Endothelial cell (in vitro differentiated cells): ENCODE measurements around the gene FMN2. TPM values are rescaled to one million over a fixed set of nuclear protein-coding genes. Genes with fewer than 3 reads are reported as not detected.

Experiments
- DNase-seq: peaks from one replicate; pipeline ENCODE4 v3.0.0; 2021; ENCODE audit warnings: low spot score
- H3K27ac Mint-ChIP-seq: one replicate; pipeline ENCODE4 v1.8.0; 2021; ENCODE audit warnings: mixed read lengths, inconsistent platforms; ENCODE audit not compliant: unreplicated experiment
- H3K27me3 Mint-ChIP-seq: one replicate; pipeline ENCODE4 v1.8.0; 2021; ENCODE audit warnings: mild to moderate bottlenecking, moderate library complexity, mixed read lengths, inconsistent platforms; ENCODE audit not compliant: unreplicated experiment
- H3K36me3 Mint-ChIP-seq: one replicate; pipeline ENCODE4 v1.8.0; 2021; ENCODE audit warnings: mild to moderate bottlenecking, low read depth, mixed read lengths, inconsistent platforms; ENCODE audit not compliant: unreplicated experiment
- H3K4me1 Mint-ChIP-seq: one replicate; pipeline ENCODE4 v1.8.0; 2021; ENCODE audit warnings: mild to moderate bottlenecking, mixed read lengths, inconsistent platforms; ENCODE audit not compliant: unreplicated experiment
- H3K4me3 Mint-ChIP-seq: one replicate; pipeline ENCODE4 v1.8.0; 2021; ENCODE audit warnings: mild to moderate bottlenecking, mixed read lengths, inconsistent platforms; ENCODE audit not compliant: unreplicated experiment
- H3K9me3 Mint-ChIP-seq: one replicate; pipeline ENCODE4 v1.8.0; 2021; ENCODE audit warnings: mixed read lengths, inconsistent platforms; ENCODE audit not compliant: unreplicated experiment
- total RNA-seq: library from RNA; stranded (reverse); fragmentation: NEBNext Ultra II Directional; extraction: Animal tissue kit (Norgen Biotek cat#: 25700); gene quantifications from one replicate; pipeline ENCODE4 v1.2.1, GENCODE V29; 2021; ENCODE audit not compliant: unreplicated experiment
- TF ChIP-seq, protein P1 (sequence below): fragments of 200-600 bp; sonication (generic); IDR thresholded peaks from one replicate; pipeline ENCODE4 v1.5.0; 2021; ENCODE audit warnings: antibody characterized with exemption; ENCODE audit not compliant: unreplicated experiment

FMN2 gene
- total RNA-seq, 1 donor from 2014 or later, result 2.6 TPM

DNA sequence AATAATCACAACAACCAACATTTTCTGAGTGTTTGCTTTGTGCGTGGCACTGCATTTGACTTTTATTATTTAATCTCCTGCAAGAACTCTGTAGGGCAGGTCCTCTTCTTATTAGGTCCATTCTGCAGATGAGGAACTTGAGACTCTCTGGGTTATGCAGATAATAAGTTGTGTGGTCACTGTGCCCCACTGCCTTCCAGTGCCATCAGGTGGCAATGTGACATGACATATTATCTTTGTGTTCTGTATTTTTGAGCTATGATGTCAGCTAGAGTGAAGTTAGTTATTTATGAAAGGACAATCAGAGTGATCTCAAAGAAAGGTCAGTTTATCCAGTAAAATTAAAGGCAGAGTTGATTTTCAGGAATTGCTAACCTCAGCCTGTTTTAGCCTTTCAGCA is 196.0 kb downstream of the FMN2 start:
- TF ChIP-seq, protein P1, sequence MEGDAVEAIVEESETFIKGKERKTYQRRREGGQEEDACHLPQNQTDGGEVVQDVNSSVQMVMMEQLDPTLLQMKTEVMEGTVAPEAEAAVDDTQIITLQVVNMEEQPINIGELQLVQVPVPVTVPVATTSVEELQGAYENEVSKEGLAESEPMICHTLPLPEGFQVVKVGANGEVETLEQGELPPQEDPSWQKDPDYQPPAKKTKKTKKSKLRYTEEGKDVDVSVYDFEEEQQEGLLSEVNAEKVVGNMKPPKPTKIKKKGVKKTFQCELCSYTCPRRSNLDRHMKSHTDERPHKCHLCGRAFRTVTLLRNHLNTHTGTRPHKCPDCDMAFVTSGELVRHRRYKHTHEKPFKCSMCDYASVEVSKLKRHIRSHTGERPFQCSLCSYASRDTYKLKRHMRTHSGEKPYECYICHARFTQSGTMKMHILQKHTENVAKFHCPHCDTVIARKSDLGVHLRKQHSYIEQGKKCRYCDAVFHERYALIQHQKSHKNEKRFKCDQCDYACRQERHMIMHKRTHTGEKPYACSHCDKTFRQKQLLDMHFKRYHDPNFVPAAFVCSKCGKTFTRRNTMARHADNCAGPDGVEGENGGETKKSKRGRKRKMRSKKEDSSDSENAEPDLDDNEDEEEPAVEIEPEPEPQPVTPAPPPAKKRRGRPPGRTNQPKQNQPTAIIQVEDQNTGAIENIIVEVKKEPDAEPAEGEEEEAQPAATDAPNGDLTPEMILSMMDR, result no peak
- DNase-seq, result no peak
- H3K4me1 Mint-ChIP-seq, result peaks cover 4% of the 10 kb centered on the region
- H3K36me3 Mint-ChIP-seq, result no peaks in the 10 kb centered on the region
- H3K4me3 Mint-ChIP-seq, result no peak overlapping the region
- H3K27ac Mint-ChIP-seq, result no peak overlapping the region
- no peaks in the 10 kb centered on the region for H3K9me3 Mint-ChIP-seq
- H3K27me3 Mint-ChIP-seq, result no peaks in the 10 kb centered on the region

DNA sequence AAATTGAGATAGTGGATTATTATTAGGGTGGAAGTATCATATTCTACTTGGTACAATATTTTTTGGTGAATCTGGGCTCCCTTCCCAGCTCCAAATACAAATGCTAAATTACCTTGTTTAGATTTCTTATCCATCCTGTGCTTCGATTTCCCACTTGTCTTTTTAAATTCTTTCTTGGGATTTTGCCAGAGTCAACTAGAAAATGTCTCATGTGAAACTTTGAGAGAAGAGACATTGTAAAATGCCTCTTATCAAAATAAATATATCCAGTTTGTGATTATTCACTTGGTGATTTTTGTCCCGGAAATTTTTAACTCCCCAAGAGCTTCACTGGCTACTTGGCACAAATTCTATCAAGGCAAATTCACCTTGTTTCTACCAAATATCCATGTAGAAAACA is 202.0 kb downstream of the FMN2 start:
- H3K4me3 Mint-ChIP-seq, result no peak overlapping the region
- TF ChIP-seq, protein P1, result no peak
- DNase-seq, result no peak
- no peaks in the 10 kb centered on the region for H3K27me3 Mint-ChIP-seq
- no peaks in the 10 kb centered on the region for H3K36me3 Mint-ChIP-seq
- H3K4me1 Mint-ChIP-seq, result no peaks in the 10 kb centered on the region
- H3K9me3 Mint-ChIP-seq, result no peaks in the 10 kb centered on the region
- H3K27ac Mint-ChIP-seq, result no peak overlapping the region

DNA sequence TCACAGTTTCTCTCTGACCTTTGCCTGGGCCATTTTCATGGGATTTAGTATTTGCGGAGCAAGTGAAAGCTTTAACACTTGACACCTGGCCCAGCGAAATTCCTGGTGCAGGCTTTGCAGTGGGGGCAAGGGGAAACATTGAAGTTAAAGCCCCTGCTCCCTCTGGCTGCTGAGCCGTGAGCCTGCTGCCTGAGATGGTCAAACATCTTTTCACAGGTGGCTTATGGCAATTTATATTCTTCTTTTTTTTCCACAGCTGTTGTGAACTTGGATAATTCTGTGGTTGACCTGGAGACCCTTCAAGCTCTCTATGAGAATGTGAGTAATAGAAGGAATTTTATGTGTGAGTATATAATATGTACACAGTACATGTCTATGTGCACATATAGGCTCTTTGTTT is 202.9 kb downstream of the FMN2 start:
- H3K36me3 Mint-ChIP-seq, result no peaks in the 10 kb centered on the region
- no peak overlapping the region for H3K4me3 Mint-ChIP-seq
- TF ChIP-seq, protein P1, result no peak
- no peaks in the 10 kb centered on the region for H3K27me3 Mint-ChIP-seq
- no peak overlapping the region for H3K27ac Mint-ChIP-seq
- DNase-seq, result no peak
- H3K9me3 Mint-ChIP-seq, result no peaks in the 10 kb centered on the region
- H3K4me1 Mint-ChIP-seq, result no peaks in the 10 kb centered on the region

DNA sequence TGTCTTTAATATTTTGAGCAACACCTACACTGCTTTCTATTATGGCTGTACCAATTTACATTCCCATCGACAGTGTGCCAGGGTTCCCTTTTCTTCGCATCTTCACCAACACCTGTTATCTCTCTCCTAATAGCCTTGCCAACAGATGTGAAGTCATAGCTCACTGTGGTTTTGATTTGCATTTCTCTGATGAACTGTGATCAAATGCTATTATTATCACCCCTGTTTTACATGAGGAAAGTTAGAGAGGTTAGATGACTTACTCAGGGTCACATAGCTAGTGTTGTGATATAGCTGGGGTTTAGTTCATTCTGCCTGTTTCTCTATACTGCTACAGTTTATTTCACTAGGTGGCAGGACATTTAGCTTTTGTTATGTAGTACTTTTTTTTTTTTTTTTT is 204.1 kb downstream of the FMN2 start:
- no peak overlapping the region for H3K27ac Mint-ChIP-seq
- no peaks in the 10 kb centered on the region for H3K36me3 Mint-ChIP-seq
- H3K27me3 Mint-ChIP-seq, result no peaks in the 10 kb centered on the region

DNA sequence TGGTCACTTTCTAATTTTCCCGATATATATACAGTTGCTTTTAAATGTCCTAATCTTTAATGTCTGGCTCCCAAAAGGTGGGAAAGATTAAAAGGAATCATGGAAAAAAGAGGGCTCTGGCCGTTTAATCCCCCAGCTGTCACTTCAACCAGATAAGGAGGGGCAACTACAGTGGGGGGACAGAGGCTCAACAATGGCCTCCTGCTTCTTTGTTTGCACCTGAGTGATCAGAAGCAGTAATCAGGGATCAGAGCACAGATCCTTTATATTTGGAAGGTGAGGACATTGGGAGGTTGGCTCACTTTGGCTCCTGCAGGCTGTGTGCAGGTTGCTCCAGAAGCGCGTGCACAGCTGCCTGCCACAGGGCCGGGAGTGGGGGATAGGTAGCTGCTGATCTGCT is 212.8 kb downstream of the FMN2 start:
- no peak overlapping the region for H3K27ac Mint-ChIP-seq
- H3K4me3 Mint-ChIP-seq, result no peak overlapping the region
- H3K27me3 Mint-ChIP-seq, result no peaks in the 10 kb centered on the region
- no peaks in the 10 kb centered on the region for H3K36me3 Mint-ChIP-seq
- H3K9me3 Mint-ChIP-seq, result peaks cover 4% of the 10 kb centered on the region
- TF ChIP-seq, protein P1, result no peak
- no peak for DNase-seq
- H3K4me1 Mint-ChIP-seq, result no peaks in the 10 kb centered on the region

More for the DNA sequence above, 204.1 kb downstream of the FMN2 start:
- TF ChIP-seq, protein P1, result no peak
- Mint-ChIP-seq H3K9me3 (no peaks in the 10 kb centered on the region), H3K4me1 (no peaks in the 10 kb centered on the region), H3K4me3 (no peak overlapping the region)
- no peak for DNase-seq
